Fibroblast of pulmonary artery (primary cell): Measurements from ENCODE around the gene UQCC5.

ENCODE experiments used
- DNase-seq: peaks from one replicate; pipeline ENCODE4 v3.0.0-alpha.2; 2010; ENCODE audit warnings: low read depth
- H3K4me3 ChIP-seq: replicated peaks from 2 replicates; pipeline ENCODE4 v1.5.1; 2011; ENCODE audit warnings: low read depth, mild to moderate bottlenecking, control low read depth, low read length, moderate library complexity
- CTCF ChIP-seq: IDR thresholded peaks from 2 replicates; pipeline ENCODE4 v1.5.1; 2011; ENCODE audit warnings: mild to moderate bottlenecking, control low read depth, low read length, inconsistent platforms; ENCODE audit errors: missing control alignments

Gene UQCC5

DNA sequence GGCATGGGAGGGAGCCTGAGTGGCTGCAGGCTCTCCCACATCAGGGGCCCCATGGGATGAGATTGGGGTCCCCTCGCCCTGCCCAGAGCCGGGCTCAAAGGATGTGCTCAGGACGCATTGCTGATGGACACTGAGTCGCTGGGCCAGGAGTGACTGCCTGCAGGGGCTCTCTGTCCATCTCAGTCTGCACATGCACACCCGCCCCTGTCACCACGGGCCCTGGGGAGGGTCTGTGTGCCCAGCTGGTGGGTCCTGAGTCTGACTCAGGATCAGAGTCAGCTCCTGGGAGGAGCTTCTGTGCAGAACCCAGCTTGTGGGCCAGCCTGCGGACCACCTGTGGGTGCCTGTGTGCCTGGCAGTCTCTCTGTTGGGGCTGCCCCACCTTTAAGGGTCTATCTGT lies 23.1 kb upstream of the UQCC5 start:
- DNase-seq, result no peak
- no peak overlapping the region for H3K4me3 ChIP-seq
- TF ChIP-seq CTCF, result no peak

GRCh38 chr3:52514576-52514975 lies 21.8 kb upstream of the UQCC5 start:
- no peak for TF ChIP-seq CTCF
- DNase-seq, result no peak
- no peak overlapping the region for H3K4me3 ChIP-seq

DNA sequence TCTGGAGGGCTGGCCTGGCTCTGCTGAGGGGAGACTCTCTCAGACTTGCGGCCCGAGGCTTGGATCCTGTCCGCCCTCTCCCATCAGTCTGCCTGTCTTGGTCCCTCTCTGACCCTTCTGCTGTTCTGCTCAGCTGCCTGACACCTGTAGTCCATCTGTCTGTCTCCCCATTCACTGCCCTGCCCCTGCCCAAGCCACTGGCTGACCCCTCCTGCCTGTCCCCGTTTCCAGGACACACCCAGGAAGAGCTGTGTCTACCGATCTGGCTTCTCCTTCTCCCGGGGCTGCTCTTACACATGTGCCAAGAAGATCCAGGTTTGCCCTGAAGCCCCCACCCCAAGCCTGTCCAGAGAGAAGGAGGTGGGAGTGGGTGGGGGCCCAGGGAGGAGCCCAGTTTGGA lies 21.2 kb upstream of the UQCC5 start:
- DNase-seq, result no peak
- no peak for TF ChIP-seq CTCF

GRCh38 chr3:52516509-52517195 lies 19.8 kb upstream of the UQCC5 start:
- no peak for DNase-seq
- no peak for TF ChIP-seq CTCF
- no peak overlapping the region for H3K4me3 ChIP-seq

More for the DNA sequence above, 21.2 kb upstream of the UQCC5 start:
- H3K4me3 ChIP-seq, result no peak overlapping the region

DNA sequence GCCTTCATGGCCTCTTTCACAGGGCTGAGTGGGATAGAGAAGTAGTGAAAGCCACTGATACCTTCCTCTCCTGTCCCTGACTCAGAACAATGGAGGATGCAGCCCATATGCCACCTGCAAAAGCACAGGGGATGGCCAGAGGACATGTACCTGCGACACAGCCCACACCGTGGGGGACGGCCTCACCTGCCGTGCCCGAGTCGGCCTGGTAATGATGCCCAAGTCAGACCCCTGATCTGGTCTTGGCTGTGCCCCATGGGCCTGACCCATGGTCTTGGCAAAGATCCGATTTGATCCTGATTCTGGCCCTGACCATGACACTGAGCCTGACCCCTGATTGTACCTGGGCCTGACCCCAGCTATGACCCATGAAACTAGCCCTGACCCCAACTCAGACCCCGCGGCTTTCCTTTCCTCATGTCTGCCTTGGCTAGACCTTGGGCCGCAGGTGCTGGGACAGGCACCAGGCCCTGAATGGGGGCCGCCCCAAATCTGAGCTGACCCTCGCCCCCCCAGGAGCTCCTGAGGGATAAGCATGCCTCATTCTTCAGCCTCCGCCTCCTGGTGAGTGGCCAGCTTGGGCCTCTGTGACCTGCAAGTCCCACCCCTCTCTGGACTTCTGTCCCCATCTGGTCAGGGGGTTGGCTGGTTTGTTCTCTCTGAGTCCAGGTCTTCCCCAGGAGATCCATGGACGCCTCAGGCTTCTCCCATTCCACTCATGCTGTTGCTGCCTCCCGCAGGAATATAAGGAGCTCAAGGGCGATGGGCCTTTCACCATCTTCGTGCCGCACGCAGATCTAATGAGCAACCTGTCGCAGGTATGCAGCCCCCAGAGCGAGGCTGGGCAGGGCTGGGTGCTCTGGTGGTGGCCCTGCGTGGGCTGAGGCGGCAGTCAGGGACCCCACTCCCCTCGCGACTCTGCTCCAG lies 18.3 kb upstream of the UQCC5 start:
- no peak for TF ChIP-seq CTCF
- no peak for DNase-seq
- no peak overlapping the region for H3K4me3 ChIP-seq

DNA sequence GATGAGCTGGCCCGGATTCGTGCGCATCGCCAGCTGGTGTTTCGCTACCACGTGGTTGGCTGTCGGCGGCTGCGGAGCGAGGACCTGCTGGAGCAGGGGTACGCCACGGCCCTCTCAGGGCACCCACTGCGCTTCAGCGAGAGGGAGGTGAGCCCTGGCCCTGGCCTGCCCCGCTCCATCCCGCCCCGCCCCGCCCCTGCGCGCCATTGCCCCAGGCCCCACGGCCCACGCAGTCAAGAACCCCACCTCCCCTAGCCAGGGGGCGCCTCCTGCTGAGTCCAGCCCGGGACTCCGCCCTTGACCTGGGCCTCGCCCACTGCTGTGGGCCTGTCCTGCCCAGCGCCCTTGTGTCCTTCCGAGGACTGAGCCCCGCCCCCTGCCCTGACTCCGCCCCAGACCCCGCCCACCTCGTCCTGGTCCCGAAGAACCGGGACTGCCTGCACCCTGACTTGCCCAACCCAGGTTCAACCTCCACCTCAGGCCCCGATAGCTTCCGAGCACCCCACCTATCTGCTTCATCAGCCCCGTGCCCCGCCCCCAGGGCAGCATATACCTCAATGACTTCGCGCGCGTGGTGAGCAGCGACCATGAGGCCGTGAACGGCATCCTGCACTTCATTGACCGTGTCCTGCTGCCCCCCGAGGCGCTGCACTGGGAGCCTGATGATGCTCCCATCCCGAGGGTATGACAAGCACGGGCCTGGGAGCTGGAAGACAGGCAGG lies 17.5 kb upstream of the UQCC5 start:
- DNase-seq, result peak; percentile 16
- peak overlapping the region; percentile 21 for H3K4me3 ChIP-seq
- no peak for TF ChIP-seq CTCF
